ENCODE measurements around the gene PLA2G7.

The PLA2G7 gene

GRCh38 chr6:46688966-46689335, 46.2 kb downstream of the PLA2G7 start:
- no peak for DNase-seq (ENCODE audit: low read depth in 2 of 2)

DNA sequence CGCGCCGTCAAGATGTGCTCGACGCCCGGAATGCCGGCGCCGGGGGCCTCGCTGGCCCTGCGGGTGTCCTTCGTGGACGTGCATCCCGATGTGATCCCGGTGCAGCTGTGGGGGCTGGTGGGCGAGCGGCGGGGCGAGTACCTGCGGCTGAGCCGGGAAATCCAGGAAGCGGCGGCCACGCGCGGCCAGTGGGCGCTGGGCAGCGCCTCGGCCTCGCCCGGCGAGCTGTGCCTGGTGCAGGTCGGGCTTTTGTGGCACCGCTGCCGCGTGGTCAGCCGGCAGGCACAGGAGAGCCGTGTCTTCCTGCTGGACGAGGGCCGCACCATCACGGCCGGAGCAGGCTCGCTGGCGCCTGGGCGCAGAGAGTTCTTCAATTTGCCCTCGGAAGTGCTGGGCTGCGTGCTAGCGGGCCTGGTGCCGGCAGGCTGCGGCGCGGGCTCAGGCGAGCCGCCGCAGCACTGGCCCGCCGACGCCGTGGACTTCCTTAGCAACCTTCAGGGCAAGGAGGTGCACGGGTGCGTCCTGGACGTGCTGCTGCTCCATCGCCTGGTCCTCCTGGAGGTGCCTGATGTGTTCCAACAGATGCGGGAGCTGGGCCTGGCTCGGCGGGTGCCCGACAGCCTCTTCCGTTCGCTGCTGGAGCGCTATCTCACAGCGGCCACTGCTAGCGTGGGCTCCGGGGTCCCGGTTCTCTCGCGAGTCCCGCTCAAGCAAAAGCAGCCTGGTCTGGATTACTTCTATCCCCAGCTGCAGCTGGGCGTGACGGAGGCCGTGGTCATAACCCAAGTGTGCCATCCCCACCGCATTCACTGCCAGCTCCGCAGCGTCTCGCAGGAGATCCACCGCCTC, 46.8 kb downstream of the PLA2G7 start:
- DNase-seq (ENCODE audit: low read depth in 2 of 2), result no peak

DNA sequence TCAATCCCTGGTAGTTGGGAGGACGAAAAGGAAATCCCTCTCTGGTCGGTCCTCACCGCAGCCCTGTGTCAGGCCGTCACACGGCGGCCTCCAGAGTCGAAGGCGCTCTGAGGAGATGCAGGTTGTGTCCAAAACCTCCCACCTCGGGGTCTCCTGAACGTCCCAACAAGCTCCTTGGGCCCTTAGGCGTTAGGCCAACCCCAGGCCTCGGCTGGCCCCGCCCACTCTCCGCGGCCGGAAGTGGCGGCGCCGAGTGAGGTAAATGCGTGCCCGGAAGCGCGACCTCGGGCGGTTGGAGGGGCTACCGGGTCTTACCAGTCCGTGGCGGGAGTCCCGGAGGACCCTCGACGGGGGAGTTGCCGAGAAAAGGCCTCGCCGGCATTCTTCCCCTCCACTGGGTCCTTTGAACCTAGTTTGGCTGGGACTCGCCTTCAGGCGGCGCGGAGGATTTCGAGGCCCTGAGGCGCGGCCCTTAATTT, 47.5 kb downstream of the PLA2G7 start, which contains the start of gene TDRD6:
TDRD6 (plus strand) TSS at position 267 of the 479 bp plus-strand sequence. CDS start 244 bp downstream, outside the sequence.
- no peak for DNase-seq (ENCODE audit: low read depth in 2 of 2)

DNA sequence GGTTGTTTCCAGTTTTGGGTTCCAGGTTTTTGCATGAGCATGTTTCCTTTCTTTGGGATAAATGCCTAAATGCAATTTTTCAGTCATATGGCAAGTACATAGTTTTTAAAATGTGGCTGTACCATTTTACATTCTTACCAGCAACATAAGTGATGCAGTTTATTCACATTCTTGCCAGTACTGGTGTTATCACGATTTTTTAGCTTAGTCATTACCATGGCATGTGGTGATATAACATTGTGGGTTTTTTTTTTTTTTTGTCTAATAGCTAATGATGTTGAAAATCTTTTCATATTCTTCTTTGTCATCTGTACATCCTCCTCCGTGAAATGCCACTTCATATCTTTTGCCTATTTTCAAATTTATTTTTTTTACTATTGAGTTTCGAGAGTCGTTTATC, 50.4 kb downstream of the PLA2G7 start:
- DNase-seq (ENCODE audit: low read depth in 2 of 2), result no peak

DNA sequence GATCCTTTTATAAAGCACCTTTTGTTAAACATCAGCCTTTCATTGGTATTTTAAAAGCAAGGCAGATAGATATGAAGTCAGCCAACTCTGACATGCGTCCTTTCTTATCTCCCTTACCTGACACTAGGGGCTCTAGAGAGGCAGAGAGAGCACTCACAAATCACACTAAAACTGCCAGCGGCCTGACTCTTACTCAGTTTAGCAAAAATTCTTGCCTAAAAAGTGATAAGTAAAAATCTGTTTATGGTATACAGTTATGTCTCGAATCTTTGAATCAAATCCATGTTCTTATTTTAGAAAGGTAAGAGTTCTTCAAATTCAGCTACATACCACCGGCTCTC, 57.9 kb downstream of the PLA2G7 start:
- no peak for DNase-seq (ENCODE audit: low read depth in 2 of 2)

DNA sequence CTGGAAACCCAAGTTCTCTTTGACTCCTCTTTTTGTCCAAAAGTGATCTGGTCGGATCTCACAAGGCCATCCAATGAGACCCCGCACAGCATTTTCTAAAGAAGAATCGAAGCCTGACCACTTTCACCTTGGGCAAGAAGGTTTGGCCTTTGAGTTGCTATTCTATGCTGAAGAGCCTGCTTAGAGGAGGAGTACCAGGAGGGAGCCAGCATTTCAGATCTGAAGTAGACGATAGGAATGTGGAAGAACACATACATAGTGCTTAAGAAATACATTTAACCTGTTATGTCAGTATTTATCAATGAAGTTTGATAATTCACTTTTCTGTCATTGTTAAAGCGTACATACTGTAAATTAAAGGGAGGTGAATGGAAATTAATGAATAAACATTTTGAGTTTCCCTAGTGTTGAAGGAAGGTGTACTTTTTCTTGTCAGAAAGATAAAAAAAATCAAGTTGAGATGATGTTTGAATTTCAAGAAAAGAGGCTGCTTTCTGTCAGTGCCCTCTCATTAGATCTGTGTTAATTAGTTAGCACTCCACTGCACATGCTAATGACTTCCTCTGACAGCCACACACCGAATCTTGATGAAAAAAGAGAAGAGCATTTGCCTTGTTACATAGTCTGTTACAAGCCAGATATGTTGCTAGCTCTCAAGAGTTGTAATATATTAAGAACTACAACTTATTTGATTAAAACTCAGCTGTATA, 58.4 kb downstream of the PLA2G7 start:
- no peak for DNase-seq (ENCODE audit: low read depth in 2 of 2)

- DNase-seq (ENCODE audit: low read depth in 2 of 2), result no peak
Observed at GRCh38 chr6:46674410-46674809, 60.8 kb downstream of the PLA2G7 start.

DNA sequence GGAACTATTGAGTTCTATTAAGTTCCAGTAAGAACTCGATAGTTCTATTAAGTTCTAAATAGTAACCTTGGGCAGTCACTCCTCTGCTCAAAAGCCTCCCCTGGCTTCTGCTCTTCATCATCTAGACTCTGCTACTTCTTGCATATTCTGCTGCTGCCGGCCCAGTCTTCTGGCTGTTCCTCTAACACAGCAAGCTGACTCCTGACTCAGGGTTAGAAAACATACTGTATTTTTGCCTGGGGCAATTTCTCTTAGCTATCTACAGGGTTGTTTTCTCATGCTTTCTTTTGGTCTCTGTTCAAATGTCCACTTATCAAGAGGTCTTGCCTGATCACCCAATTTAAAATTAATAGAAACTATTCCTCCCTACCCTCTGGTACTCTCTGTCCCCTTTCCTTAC, 67.8 kb downstream of the PLA2G7 start:
- no peak for DNase-seq (ENCODE audit: low read depth in 2 of 2)

GRCh38 chr6:46661483-46661882, 73.7 kb downstream of the PLA2G7 start:
- no peak for DNase-seq (ENCODE audit: low read depth in 2 of 2)

DNA sequence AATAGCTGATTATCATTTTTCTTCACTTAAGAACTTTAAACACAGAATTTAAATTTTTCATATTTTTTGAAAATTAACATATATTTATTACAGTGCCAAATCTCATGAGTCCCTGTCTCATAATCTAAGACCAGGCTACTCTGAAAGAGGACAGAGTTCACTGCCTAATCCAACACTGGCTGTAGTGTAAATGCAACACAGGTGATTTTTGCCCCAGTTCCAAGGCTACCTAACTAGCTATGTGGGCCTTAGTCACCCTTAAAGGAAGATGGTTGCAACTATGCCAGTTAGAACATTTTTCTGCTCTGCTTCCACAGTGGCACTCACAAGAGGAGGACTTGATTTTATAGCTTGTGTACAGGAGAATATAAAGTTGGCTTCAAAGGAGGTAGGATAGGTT, 77.5 kb downstream of the PLA2G7 start:
- no peak for DNase-seq (ENCODE audit: low read depth in 2 of 2)

GRCh38 chr6:46655803-46656202, 79.4 kb downstream of the PLA2G7 start:
- no peak for DNase-seq (ENCODE audit: low read depth in 2 of 2)

All from activated CD4-positive, alpha-beta T cell treated with anti-CD3 and anti-CD28 coated beads for 24 hours (primary cell).